DMS 273 (cell line): Measurements from ENCODE around the gene SLC39A7.
A peak's percentile ranks its signal among the peaks of the same experiment; 100 is the strongest.

Experiments used
- DNase-seq: peaks from one replicate; lab custom pipeline; 2025; ENCODE audit not compliant: unreplicated experiment; lab: John Stamatoyannopoulos, UW

Gene SLC39A7

GRCh38 chr6:33204165-33204414 is 3.4 kb downstream of the SLC39A7 start:
- DNase-seq, result no peak

- DNase-seq, result peak; percentile 98
Measured at GRCh38 chr6:33204415-33205190, 3.9 kb downstream of the SLC39A7 start, which contains the start of gene HSD17B8. HSD17B8 (plus strand) TSS chr6:33204655; CDS start chr6:33204669, 14 bp downstream.

DNA sequence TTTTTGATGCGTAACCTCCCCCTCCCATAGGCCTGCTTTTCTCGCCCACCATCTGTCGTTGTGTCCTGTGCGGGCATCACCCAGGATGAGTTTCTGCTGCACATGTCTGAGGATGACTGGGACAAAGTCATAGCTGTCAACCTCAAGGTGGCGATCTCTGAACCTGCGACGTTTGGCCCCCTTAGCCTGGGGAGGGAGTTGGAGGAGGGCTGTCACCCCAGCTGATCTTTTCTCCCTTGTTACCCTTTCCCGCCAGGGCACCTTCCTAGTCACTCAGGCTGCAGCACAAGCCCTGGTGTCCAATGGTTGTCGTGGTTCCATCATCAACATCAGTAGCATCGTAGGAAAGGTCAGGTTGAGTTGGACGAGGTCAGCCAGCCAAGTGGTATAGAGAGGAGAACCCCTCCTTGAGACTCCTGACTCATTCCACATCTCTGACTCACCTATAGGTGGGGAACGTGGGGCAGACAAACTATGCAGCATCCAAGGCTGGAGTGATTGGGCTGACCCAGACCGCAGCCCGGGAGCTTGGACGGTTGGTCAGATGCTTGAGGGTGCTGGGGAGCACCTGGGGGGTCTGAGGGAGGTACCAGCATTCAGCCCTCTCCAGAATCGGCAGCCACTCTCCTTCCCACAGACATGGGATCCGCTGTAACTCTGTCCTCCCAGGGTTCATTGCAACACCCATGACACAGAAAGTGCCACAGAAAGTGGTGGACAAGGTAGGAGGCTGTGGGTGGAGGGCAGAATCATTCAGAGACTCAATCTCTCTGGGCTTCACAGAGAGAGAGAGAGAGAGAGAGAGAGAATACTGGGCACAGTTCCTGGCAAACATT is 4.7 kb downstream of the SLC39A7 start:
- peak; percentile 80 for DNase-seq

- DNase-seq, result peak; percentile 33
Measured at GRCh38 chr6:33206027-33206863, 5.6 kb downstream of the SLC39A7 start.

- DNase-seq, result no peak
Measured at GRCh38 chr6:33206864-33207551, 6.3 kb downstream of the SLC39A7 start.

DNA sequence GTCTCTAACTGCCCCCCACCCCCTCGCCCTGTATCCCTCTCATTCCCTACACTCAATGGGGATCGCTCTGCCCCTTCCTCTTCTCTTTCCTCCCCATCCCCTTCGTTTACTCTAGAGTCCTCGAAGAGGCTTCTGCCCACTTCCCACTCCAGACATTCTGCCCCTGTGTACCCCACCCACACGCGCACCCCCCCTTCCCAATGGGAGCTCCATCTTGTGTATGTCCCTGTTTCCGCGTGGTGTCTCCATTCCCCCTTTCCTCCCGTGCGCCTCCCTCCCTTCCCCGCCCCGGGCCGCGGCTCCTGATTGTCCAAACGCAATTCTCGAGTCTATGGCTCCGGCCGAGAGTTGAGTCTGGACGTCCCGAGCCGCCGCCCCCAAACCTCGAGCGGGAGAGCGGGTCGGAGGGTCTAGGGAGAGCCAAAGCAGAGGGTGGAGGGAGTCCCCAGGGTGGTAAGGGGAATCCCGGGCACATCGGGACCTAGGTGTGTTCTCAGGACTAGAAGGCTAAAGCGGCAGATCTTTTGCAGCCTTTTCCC is 7.0 kb downstream of the SLC39A7 start:
- peak; percentile 76 for DNase-seq

DNA sequence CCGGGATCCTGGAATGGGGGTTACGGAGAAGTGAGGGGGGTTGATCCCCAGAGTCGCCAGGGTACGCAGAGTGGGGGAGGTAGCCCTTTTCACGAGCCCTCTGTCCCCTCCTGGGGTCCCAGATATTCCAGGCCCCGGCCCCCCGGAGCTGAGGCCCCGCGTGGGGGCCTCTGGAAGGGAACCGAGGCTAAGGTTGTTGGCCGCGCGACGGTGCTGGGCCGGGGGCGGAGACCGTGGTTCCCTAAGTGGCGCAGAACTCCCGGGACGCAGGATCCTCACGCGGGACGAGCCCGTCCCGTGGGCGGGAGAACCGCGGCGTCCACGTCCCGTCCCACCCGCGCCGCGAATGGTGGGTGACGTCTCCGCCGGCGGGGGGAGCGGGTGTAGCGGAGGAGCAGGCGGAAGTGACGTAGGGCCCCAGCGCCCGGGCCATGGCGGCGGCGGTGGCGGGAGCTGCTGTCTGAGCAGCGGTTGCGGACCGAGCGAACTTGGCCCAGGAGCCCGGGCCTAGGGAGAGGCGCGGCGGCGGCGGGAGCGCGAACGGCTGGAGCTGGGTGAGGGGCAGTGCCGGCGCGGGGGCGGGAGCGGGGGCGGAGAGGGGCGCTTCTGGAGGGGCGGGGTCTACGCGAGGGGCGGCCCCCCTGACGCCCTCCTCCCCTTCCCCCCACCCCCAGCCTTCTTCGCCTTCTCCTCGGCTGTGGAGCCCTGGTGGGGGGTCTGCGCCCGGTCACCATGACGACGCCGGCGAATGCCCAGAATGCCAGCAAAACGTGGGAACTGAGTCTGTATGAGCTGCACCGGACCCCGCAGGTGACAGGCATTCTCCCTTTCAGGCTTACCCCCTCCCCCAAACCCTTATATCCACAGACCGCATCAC is 7.7 kb downstream of the SLC39A7 start, which contains the start of gene RING1:
Gene RING1 (plus strand): TSS at position 410 of the 877 bp plus-strand sequence. CDS start 323 bp downstream, at position 733.
- DNase-seq, result peak; percentile 86

DNA sequence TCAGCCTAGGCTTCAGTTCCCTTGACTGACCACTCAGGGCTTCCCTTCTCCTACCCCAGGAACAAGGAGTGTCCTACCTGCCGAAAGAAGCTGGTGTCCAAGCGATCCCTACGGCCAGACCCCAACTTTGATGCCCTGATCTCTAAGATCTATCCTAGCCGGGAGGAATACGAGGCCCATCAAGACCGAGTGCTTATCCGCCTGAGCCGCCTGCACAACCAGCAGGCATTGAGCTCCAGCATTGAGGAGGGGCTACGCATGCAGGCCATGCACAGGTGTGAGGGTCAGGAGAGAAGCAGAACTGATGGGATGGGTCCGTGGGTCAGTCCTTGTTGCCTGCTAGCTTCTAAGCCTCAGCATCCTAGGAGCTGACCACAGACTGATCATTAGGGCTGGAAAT is 9.2 kb downstream of the SLC39A7 start:
- no peak for DNase-seq

- DNase-seq, result no peak
Measured at GRCh38 chr6:33211136-33211535, 10.5 kb downstream of the SLC39A7 start.

DNA sequence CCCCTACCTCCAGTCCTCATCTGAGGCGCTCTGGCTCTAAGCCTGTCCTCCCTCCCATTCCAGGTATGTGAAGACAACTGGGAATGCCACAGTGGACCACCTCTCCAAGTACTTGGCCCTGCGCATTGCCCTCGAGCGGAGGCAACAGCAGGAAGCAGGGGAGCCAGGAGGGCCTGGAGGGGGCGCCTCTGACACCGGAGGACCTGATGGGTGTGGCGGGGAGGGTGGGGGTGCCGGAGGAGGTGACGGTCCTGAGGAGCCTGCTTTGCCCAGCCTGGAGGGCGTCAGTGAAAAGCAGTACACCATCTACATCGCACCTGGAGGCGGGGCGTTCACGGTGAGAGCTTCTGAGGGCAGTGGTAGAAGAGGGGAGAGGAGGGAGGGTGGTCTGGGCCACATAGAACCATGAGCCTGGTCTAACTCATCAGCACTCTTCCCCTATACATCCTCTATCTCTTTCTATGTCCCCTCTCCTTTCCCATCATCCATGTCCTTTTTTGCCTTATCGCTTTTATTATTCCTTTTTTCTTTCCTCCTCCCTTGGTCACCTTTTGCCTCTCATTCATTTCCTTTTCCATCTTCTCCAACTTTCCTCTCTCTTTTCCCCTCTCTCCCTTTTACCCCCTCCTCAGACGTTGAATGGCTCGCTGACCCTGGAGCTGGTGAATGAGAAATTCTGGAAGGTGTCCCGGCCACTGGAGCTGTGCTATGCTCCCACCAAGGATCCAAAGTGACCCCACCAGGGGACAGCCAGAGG is 11.2 kb downstream of the SLC39A7 start:
- DNase-seq, result no peak

DNA sequence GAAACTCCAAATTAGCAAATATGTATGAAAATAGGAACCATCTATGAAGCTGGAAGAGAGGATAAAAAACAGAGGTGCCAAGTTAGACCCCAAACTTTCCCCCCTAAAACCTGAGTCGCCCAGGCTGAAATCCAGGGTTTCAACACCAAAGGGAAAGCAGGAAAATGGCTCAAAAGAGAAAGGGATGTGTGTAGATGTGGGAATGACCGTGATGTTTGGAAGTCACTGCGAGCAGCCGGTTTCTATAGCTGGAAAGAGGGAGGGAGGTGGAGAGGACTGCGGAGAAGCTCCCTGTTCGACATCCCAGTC is 12.1 kb downstream of the SLC39A7 start:
- DNase-seq, result no peak

GRCh38 chr6:33213166-33213988 is 12.7 kb downstream of the SLC39A7 start:
- DNase-seq, result peak; percentile 66

GRCh38 chr6:33213989-33214335 is 13.3 kb downstream of the SLC39A7 start:
- DNase-seq, result no peak

DNA sequence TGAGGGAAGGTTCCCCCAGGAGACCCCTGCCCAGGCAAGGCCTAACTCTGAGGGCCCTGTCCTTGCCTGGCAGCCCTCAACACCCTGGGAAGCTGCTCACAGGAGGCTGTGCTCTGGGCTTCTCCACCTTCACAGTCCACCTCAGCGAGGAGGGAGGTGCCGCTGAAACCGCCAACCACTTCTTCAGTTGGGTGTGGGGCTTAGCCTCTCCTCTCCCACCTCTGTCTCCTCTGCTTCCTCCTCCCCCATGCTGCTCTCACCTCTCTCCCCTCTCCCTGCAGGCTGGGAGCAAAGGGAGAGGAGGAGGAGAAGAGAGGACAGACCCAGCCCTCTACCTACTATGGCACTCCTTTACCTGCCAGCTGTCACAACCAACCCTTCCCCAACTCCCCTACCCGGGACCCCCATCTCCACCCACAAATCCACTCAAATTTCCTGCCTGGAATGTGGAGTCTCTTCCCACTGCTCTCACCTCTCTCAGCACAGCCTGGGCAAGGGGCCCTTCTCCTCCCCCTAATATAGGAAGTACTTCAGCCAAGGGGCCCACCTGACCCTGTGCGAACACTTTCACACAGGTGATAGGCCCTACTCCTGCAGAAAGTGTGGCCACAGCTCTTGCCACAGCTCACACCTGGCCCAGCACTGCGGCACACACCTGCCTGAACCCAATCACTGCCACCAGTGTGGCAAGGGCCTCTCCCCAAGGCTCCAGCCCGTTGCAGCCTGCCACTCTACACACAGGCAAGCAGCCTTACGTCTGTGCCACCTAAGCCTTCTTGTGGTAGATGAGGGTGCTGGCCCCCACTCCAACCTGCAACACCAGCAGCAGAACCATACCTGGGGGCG is 14.8 kb downstream of the SLC39A7 start:
- DNase-seq, result no peak

DNA sequence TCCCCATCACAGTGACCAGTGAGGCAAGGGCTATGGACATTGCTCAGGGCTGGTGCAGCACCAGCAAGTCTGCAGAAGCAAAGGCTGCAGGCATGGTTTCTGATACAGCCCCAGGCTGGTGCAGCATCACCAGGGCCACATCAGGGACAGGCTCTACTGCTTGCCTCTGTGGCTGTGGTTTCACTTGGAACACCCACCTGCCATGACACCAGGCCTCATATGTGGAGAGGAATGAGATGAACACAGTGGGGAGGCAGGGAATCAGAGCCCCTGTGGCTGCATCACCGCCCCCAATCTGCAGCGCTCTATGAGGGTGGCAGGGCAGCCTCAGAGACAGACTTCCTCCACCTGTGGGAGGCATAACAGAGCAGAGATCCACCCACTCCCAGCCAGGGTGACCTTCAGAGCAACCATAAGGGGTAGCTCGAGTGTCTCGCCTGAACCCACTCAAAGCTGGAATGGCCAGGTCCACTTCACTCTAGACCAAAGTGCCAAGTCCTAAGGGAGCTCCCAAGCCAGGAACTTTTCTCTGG is 15.5 kb downstream of the SLC39A7 start:
- DNase-seq, result no peak

DNA sequence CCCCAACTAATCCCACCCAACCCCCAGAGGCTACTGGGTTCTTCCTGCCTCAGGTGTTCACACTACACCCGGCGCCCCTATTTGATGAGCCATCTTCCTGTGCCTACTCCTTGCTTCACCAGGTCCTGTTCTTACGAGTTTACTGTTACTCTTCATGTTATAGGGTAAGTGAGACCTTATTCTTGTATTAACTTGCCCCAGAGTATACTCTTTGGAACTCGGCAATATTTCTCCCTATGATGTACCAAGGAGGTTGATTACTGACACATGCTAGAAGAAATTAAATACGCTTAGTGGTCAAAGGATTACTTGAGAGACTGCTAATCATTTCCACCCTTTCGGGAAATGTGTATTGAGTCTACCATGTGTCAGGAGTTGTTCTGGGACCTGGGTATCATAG is 16.6 kb downstream of the SLC39A7 start:
- DNase-seq, result no peak

GRCh38 chr6:33217681-33218080 is 17.0 kb downstream of the SLC39A7 start:
- no peak for DNase-seq
